Measurements from ENCODE around the gene THSD4.
"Not testable (repeated sequence)": the region's sequence is repeated elsewhere in the genome, so short reads cannot be mapped to it uniquely, and the experiment has no call there.

The THSD4 gene

DNA sequence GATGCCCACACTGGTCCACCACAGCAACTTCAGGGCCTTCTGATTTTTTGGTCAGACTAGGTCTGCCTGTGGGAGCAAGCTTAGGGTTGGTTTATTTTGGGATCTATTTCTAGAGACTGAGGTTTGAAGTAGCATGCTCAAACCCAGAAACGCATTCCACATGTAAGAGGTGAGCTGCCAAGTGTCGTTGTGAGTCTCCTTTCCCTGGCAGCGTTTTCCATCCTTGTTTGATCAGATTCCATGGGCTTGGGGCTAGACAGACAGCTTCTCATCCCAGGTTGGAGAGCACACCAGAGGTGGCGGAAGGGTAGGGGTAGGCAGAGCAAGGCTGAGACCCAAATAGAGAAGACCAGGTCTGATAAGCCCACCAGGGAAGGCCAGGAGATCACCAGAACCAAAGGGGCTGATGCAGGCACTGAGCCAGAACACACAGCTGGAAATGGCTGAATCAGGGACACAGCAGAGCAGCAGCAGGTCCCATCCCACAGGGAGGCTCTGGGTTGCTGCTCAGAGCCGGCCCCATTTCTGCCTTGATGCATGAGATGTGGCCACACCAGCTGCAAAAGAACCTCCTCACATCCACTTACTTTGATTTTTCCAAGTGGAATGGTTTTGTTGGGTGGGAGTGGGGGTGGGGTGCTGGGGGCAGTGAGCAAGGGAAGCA, 186.8 kb downstream of the THSD4 start:
- DNase-seq = no peak

DNA sequence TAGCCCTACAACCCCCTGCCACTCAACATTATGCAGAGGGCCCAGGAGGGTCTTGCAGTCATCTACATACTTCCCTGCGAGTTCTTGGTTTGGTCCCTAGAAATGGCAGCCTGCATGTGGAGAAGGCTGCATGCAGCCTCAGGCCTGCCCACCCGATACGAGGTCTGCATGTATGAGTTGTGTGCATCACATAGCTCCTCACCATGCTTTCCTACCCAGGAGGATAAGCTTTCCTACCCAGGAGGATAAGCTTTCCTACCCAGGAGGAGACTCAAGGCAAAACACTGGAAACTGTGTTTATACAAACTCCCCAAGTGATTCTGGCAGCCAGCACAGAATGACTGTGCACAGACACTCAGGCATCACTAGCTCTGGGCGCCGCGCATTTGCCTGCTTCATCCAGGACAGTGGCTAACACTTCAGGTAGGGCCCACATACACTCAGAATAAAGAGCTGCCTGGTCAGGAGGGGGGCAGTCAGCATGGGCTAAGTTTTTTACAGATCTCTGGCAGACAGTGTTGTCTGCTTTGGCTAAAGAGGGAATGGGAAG, 187.7 kb downstream of the THSD4 start:
- DNase-seq = no peak

DNA sequence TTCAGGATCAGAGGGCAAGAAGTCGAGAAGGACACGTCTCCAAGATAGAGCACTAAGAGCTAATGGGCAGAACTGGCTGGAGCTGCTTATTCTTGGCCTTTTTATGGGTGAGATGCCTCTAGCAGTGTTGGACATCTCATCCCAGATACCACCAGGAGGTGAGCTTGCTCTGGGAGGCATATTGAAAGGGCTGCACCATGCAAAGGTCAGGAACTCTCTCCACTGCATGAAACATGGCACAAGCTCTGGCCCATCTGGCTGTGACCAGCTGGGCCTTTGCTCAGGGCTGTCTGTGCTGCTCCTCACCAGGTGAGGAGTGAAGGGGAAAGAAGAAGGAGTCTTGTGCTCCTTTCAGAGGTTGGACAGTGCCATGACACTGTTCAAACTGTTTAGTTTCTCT, 188.7 kb downstream of the THSD4 start:
- no peak for DNase-seq

DNA sequence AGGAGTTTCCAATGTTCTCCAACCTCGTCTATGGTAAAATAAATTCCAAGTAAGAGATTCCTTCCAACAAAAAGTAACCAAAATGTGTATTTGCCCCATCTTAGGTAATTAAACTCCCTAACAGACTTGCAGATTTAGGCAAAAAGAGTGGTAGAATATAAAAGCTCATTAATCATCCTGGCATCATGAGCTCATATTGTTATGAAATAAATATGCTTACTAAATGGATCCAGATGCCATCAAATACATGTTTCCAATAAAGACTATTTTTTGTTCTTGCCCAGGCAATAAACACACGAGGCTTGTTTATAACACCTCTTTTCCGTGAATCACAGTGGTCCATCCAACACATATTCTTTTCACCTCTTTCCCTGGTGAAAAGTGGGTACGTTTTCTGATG, 189.4 kb downstream of the THSD4 start:
- DNase-seq = no peak

DNA sequence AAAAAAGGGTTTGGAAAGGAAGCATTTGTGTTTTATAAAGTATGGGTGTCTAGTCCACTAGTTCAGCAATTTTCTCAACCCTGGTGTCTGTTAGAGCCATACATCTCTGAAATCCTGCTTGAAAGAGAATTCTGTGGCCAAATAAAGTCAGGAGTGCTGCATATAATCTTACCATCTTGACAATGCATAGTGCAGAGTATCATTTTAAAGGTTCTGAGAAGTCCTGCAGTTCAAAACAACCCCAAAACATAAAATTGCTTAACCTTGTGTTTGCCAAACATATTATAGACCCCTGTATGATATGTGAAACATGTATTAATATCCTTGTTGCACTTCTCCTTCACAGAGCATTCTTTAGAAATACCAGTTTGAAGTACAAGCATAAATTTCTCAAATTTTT, 191.3 kb downstream of the THSD4 start:
- DNase-seq = no peak

DNA sequence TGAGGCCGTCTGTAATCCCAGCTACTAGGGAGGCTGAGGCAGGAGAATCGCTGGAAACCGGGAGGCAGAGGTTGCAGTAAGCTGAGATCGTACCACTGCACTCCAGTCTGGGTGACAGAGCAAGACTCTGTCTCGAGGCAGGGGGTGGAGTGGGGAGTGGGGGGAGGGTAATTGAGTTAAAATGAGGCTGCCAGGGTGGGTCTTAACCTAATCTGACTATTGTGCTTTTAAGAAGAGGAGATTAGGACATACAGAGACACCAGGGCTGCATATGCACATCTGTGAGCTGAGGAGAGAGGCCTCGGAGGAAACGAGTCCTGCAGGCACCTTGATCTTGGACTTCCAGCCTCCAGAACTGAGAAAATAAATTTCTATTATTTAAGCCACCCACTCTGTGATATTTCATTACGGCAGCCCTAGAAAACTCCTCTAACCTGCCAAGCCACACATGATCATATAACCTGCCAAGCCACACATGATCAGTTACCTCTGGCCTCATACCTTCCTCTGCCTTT, 197.0 kb downstream of the THSD4 start:
- no peak for DNase-seq

DNA sequence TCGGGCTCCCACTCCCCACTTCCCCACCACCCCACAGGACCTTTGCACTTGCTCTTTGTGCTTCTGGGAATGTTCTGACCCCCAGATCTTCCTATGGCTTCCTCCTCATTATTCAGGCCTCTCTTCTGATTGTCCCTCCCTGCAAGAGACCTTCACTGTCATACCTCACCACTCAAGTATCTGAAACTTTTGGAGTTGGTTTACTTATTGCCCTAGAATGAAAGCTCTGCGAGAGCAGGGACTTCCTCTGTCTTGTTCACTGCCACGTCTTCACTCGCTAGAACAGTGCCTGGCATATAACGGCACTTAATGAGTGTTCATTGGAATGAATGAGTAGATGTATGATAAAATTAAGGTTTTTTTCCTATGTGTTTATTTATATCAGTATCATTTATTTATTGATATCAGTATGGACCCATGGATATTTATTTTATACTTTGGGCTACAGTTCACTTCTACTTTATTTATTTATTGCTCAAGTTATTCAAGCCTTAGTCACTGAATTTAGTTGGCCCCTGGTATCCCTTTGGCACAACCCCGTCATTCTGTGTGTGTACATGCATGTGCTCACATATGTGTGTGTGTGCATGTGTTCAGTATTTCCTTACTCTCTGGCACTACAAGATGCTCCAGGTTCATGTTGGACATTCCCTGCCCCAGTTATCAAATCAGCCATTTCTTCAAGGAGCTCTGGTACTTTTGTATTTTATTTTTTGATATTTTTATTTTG, 197.6 kb downstream of the THSD4 start:
- no peak for DNase-seq

- no peak for DNase-seq
Measured at GRCh38 chr15:71313806-71314205, 198.5 kb downstream of the THSD4 start.

DNA sequence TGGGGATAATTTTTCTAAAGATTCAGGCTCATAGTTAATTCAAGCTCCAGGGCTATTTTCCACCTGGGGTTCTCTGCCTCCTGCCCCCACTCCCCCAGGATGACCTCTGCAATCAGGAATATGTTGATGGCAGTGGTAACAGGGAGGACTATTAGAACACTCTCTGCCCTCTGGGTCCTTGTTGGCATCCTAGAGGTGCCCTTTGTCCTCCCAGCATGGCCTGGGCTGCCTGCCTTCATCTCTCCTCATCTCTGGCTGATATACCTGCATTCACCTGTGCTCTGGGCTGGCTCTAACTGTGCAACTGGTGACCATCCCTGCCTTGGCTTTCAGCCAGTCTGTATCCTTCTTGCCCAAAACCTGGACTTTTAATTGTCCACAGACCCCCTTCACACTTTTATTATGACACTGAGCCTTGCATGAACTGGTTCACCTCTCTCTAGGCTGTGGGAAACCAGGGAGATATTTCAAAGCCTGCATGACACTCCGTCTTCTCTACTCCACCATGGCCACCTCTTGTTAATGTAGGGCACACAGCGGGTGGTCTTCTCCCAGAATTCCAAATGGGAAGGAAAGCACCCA, 199.8 kb downstream of the THSD4 start:
- DNase-seq = no peak

GRCh38 chr15:71316911-71317310, 201.6 kb downstream of the THSD4 start:
- DNase-seq = no peak

- not testable (repeated sequence) for DNase-seq
Measured at GRCh38 chr15:71319424-71319823, 204.2 kb downstream of the THSD4 start.

- no peak for DNase-seq
Measured at GRCh38 chr15:71319935-71320334, 204.7 kb downstream of the THSD4 start.

DNA sequence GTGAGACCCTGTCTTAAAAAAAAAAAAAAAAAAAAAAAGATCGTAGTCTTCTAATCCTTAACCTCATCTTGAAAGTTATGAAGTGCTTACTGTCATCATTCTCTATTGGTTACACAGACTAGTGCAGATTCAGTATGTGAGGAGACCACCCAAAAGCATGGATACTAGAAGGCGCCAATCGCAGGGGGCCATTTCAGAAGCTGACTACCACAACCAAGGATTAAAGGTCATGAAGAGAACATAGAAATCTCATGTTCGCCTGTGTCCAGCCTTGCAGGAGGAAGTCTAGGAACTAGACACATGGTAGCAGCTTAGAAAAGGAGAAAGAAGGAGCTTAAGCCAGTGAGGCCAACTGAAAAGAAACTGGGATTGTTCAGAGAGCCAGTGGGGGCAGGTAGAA, 207.8 kb downstream of the THSD4 start:
- no peak for DNase-seq

- DNase-seq = no peak
Measured at GRCh38 chr15:71323584-71323983, 208.3 kb downstream of the THSD4 start.

DNA sequence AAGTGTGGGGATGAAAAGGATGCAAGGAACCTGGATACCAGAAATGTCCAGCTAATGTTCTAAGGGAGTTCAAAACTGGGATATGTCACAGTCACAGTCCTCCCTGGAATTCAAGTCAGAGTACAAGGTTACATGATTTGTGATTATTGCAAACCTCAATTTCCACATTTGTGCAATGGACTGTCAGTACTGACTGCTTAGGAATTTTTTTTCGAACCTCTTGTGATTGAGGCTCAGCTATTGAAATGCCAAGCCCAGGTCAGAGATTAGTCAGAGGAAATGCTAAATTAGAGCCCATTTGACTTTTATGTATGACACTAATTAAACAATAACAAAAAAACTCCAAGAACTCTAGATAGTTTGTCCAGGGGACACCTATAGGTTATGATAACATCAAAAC, 210.2 kb downstream of the THSD4 start:
- DNase-seq = no peak

DNA sequence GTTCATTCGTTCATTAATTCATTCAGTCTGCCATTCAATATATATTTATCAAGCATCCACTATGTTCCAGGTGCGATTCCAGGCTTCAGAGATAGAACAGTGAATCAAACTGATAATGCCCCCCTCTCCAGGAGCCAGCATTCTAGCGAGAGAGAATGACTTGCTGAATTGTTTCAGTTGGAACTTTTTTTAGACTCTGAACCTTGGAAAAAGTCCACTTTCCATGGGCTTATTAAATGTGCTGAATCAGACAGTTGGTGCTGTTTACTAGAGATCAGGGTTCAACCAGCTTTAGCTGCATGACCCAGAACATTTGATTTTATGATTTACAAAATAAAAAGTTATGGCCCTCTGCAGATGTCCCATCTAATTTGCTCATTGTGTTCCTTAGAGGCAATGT, 213.2 kb downstream of the THSD4 start:
- no peak for DNase-seq

GRCh38 chr15:71329041-71329440, 213.8 kb downstream of the THSD4 start:
- no peak for DNase-seq

DNA sequence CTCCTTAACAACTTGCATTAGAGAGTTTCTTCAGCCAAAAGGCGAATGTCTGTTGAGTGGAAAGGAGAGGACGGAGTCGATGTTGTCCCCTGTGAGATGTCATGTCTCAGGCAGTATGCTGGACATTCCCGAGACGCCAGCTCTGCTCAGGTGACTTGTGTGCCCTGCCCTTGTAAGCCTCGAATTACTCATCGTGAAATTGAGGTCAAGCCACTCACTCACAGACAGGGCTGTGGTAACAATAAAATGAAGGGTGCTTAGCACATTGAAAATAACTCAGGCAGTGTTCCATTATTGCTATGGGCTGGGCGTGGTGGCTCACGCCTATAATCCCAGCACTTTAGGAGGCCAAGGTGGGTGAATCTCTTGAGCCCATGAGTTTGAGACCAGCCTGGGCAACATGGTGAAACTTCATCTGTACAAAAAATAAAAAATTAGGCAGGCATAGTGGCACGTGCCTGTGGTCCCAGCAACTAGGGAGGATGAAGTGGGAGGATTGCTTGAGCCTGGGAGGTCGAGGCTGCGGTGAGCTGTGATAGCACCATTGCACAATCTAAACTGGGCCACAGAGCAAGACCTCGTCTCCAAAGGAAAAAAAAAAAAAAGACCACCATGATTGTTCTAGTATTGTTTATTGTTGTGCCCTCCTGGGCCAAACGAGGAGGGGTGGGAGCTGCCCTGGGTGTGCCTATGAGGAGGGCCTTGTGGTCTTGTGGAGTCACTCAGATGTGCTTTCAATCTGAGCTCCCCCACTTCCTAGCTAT, 214.4 kb downstream of the THSD4 start:
- DNase-seq = no peak

DNA sequence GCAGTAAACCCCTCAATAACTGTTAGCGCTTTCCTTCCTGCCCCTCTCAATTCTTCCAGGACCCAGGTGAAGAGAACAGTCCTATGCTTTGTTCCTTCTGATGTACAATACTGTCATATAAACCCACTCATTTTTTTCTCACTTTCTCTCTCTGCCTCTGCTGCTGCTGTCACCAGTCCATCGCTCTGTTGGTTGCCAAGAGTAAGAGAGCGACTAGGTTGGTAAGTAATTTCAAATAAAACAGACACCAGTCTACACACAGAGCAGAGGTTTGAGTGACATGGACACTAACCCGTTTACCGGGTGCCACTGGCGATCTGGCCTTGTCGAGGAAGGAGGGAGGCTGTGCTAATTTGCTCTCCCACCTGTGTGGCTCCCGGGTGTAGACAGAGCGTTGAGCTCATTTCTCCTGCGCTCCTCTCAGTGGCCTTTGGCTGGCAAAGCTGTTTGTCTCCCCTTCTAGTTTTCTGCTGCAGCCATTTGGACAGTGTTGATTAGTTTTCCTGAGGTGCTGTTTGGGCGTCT, 215.4 kb downstream of the THSD4 start:
- DNase-seq = no peak

GRCh38 chr15:71331173-71331572, 215.9 kb downstream of the THSD4 start:
- no peak for DNase-seq

DNA sequence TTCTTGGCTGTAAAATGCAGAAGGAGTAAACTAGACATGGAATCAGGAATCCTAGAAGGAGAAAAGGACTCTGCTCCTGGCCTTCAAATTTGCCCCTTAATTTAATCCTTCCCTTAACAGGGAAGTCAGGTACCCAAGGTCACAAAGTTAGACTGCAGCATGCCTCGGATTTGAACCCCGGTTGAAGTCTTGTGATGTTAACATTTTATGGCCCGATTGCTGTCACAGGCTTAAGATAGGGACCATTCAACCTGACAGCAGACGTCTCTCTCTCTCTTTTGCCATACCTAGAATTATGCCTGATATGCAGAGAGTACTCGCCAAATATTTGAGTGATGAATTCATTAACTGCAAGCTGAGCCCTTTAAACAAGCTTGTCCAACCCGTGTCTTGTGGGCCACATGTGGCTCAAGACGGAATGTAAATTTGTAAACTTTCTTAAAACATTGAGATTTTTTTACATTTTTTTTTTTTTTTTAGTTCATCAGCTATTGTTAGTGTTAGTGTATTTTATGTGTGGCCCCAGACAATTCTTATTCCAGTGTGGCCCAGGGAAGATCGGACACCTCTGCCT, 217.2 kb downstream of the THSD4 start:
- no peak for DNase-seq

DNA sequence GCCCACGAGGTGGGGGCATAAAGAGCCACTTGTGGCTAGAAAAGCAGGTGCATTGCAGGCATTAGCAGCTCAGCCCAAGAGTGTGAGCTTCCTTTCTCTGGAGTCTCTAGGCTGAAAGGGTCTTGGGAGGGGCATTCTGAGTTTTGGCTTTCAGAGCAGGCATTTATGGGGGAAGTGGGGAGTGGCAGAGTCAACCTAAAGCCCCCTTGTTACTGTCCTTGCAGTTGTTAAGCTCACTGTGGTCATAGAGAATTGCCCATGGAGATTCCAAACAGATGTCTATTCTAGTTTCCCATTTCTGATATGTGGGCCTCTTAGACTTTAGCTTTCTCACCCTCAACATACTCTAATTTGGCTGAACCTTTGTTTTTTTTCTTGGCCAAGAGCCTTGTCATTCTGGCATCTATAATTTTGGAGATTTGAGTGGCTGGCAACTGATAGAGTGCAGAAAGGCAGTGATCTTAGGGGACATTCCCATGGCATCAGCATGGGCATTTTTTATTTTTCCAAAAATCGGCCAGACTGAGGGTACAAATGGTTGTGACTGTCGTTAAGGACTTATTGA, 217.9 kb downstream of the THSD4 start:
- DNase-seq = no peak
